NT2/D1 (cell line): ENCODE measurements around the gene IPCEF1.

Experiments used
- DNase-seq: peaks from one replicate; pipeline ENCODE4 v3.0.0-alpha.2; 2011; ENCODE audit warnings: low read depth, low spot score
- H3K27me3 ChIP-seq: 2 replicates; pipeline ENCODE4 v1.6.0; 2011; ENCODE audit warnings: mild to moderate bottlenecking; ENCODE audit not compliant: insufficient read length, insufficient read depth
- H3K36me3 ChIP-seq: 2 replicates; pipeline ENCODE4 v1.6.1; 2011; ENCODE audit warnings: mild to moderate bottlenecking, low read length, mixed read lengths; ENCODE audit not compliant: insufficient read depth, insufficient read length
- H3K4me1 ChIP-seq: 2 replicates; pipeline ENCODE4 v1.5.1; 2011; ENCODE audit not compliant: insufficient read depth, insufficient read length
- H3K4me3 ChIP-seq: 2 replicates; pipeline ENCODE4 v1.5.1; 2011; ENCODE audit warnings: low read depth; ENCODE audit not compliant: insufficient read length
- H3K9ac ChIP-seq: 2 replicates; pipeline ENCODE4 v1.6.0; 2011; ENCODE audit warnings: low read depth; ENCODE audit not compliant: insufficient read length
- H3K9me3 ChIP-seq: 2 replicates; pipeline ENCODE4 v1.5.1; 2011; ENCODE audit warnings: mild to moderate bottlenecking, low read length; ENCODE audit not compliant: insufficient read depth
- SUZ12 ChIP-seq: IDR thresholded peaks from 2 replicates; pipeline ENCODE4 v1.6.1; 2011; ENCODE audit not compliant: insufficient read length, insufficient read depth; ENCODE audit errors: extremely low read depth
- YY1 ChIP-seq: IDR thresholded peaks from 2 replicates; pipeline ENCODE4 v1.6.1; 2011; ENCODE audit not compliant: insufficient read length, insufficient read depth
- ZNF274 ChIP-seq: IDR thresholded peaks from 2 replicates; pipeline ENCODE4 v1.6.1; 2011; ENCODE audit warnings: mild to moderate bottlenecking, low read depth, low read length

The IPCEF1 gene

DNA sequence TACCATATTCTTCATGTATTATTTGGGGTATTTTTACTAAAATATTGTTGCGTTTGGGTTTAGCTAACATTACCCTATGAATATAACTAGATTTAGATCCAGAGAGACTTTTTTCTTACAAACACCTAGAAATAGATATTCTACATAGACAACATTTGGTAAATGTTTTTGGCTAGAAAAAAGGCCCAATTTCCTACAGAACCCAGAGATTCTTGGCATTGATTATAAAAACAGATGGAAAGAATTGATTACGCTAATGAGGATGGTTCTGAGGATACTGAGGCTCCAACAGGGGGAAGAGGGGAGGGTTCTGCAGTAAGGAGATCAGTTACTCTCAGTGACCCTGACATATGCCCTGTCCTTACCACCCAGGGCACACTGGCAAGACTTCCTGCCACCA is 123.2 kb downstream of the IPCEF1 start:
- H3K36me3 ChIP-seq, result no peaks in the 10 kb centered on the region
- no peaks in the 10 kb centered on the region for H3K27me3 ChIP-seq
- no peak overlapping the region for H3K9ac ChIP-seq
- TF ChIP-seq YY1 (no peak), SUZ12 (no peak), ZNF274 (no peak)
- H3K4me1 ChIP-seq, result no peaks in the 10 kb centered on the region
- no peak overlapping the region for H3K4me3 ChIP-seq
- no peak for DNase-seq
- no peaks in the 10 kb centered on the region for H3K9me3 ChIP-seq

DNA sequence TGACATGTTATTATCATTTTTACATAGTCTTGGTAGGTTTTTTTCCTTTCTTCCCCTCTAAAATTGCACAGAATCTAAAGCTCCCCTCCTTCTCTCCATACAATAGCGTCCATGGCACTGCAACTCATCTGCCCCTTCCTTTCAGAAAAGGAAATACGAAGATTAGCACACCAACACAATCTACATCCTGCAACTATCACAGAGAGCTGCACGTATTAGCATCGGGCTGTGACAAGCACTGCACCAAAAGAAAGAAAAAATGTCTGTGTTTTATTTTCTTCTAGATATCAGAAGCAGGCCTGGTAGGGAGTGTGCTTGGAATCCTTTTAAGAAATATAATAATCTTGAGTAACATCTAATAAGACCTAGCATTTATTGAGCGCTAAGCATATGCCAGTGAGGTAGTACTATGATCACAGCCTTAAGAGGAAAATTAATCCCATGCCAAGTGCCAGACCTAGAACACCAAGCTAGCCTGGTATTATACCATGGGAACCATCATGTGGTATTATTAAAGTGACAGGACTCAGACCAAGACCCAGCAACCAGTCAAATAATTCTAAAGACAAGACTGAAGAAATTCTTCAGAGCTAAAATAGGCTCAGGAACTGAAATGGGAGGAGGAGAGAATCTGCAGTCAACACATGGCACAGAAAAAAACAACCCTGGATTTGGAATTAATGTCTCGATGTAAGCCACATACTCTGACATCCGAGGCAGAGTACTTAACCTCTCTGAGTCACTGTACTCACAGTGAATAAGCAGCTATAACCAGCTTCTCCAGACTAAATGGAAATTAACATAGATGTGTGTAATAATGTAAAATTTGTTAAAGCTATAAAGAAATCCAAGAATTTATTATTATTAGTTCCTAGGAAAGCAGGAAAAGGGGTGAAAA is 124.3 kb downstream of the IPCEF1 start:
- Histone ChIP-seq H3K9me3 (no peaks in the 10 kb centered on the region), H3K27me3 (no peaks in the 10 kb centered on the region), H3K4me1 (no peaks in the 10 kb centered on the region), H3K9ac (no peak overlapping the region), H3K4me3 (no peak overlapping the region), H3K36me3 (no peaks in the 10 kb centered on the region)
- DNase-seq, result no peak
- no peak for TF ChIP-seq ZNF274
- TF ChIP-seq SUZ12, result no peak
- no peak for TF ChIP-seq YY1

DNA sequence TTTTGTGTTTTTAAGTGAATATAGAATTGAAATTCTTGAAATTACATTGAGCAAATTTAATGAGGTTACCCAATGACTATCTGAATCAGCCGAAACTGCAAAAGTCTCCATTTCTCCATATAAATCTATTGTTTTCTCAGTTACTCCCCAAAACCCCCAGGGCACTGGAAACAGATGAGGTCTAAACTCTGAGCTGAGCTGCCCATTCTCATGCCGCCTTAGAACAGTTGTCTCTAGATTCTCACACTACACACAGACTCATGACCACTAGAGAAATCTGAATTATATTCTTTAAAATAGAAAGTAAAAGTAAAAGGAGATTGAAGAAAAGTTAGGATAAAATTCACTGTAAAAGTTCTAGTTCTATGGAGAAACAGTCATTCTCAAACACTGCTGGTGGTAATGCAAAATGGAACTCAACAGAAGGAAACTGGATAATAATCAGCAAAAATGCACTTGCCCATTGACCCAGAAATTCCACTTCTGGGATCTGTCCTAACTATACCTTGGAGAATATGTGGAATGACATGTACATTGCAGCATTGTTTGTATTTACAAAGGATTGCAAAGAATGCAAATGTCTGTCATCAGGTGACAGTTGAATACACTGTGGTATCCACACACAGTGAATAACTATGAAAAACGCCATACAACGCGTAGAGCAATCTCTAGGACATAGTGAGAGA is 125.5 kb downstream of the IPCEF1 start:
- no peak overlapping the region for H3K4me3 ChIP-seq
- no peak for DNase-seq

DNA sequence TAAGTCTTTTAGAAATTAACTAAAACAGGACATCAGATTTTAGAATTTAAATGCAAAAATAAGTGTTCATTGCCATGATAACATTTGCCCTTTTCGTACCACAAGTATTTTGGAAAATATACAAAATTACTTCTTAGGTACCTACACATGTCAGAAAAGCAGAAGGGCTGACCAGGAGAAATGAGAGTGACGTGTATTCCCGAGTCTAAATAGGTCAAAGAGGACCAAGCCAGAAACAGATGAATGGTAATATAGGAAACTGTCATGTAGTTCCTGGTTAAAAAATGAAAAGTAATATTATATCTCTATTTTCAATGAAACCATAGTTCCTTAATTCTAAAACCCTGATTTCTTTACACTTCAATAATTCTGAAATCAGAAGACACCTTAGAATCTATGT is 126.2 kb downstream of the IPCEF1 start:
- Histone ChIP-seq H3K9me3 (no peaks in the 10 kb centered on the region), H3K4me3 (no peak overlapping the region), H3K36me3 (no peaks in the 10 kb centered on the region), H3K27me3 (no peaks in the 10 kb centered on the region), H3K9ac (no peak overlapping the region), H3K4me1 (no peaks in the 10 kb centered on the region)
- no peak for DNase-seq
- TF ChIP-seq YY1, result no peak
- TF ChIP-seq SUZ12, result no peak
- no peak for TF ChIP-seq ZNF274

More for the DNA sequence above, 125.5 kb downstream of the IPCEF1 start:
- H3K9me3 ChIP-seq, result no peaks in the 10 kb centered on the region
- no peaks in the 10 kb centered on the region for H3K36me3 ChIP-seq
- no peak overlapping the region for H3K9ac ChIP-seq
- no peaks in the 10 kb centered on the region for H3K27me3 ChIP-seq
- TF ChIP-seq YY1 (no peak), SUZ12 (no peak), ZNF274 (no peak)
- no peaks in the 10 kb centered on the region for H3K4me1 ChIP-seq

DNA sequence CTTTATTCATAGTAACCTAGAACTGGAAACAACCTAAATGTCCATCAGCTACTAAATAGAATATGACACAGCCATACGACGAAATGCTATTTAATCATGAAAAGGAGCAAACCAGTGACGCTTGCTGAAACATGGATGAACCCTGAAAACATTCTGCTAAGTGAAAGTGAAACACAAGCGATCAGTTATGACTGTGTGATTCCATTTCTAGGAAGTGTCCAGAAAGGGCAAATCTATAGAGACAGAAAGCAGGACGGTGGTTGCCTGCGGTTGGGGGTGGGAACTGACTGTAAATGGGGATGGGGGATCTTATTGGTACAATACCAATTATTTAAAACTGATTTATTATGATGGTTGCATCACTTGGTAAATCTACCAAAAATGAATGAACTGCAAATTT is 126.8 kb downstream of the IPCEF1 start:
- TF ChIP-seq ZNF274, result no peak
- TF ChIP-seq SUZ12, result no peak
- no peak for TF ChIP-seq YY1
- H3K9ac ChIP-seq, result no peak overlapping the region
- no peak for DNase-seq
- no peaks in the 10 kb centered on the region for H3K9me3 ChIP-seq
- no peaks in the 10 kb centered on the region for H3K27me3 ChIP-seq
- no peaks in the 10 kb centered on the region for H3K4me1 ChIP-seq
- no peak overlapping the region for H3K4me3 ChIP-seq
- H3K36me3 ChIP-seq, result no peaks in the 10 kb centered on the region

DNA sequence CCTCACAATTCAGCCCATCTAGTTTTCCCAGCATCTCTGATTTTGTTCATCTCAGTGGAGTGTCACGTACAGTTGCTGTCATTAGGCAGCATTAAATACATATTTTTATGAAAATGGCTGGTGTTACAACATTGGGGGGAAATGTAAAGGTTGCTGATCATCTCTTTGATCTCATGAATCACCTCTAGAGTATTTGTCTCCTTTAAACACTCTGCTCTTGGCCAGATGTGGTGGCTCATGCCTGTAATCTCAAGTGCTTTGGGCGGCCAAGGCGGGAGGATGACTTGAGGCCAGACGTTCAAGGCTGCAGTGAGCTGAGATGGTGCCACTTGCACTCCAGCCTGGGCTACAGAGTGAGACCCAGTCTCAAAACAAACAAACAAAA is 128.1 kb downstream of the IPCEF1 start:
- no peaks in the 10 kb centered on the region for H3K27me3 ChIP-seq
- no peak overlapping the region for H3K9ac ChIP-seq
- H3K4me1 ChIP-seq, result no peaks in the 10 kb centered on the region
- no peaks in the 10 kb centered on the region for H3K36me3 ChIP-seq
- no peak overlapping the region for H3K4me3 ChIP-seq
- TF ChIP-seq YY1 (no peak), ZNF274 (no peak), SUZ12 (no peak)
- no peaks in the 10 kb centered on the region for H3K9me3 ChIP-seq
- DNase-seq, result no peak

DNA sequence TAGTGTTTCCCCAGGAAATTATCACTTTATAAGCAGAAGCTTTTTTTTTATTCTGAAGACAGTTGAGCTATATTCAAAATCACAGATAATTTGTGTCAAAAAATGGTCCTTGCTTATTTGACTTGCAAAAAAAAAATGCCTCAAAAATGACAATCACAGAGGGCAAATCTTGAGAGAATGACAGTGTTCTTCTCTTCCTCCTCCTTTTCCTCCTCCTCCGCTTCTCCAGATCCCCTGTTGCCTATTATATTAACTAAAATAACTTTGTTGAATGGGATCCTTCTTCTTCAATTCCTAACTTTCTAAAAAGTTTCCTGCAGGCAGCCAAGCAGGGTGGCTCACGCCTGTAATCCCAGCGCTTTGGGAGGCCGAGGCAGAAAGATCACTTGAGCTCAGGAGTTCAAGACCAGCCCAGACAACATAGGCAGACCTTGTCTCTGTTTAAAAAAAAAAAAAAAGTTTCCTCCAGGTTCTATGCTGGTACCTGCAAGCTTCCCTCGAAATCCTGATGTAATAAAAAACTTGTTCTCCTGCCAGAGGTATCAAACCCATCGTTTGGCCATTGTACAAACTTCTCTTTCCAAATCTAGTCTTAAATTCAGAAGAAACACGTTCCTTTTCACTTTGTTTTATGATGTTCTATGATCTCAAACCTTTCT is 128.6 kb downstream of the IPCEF1 start:
- DNase-seq, result no peak
- H3K36me3 ChIP-seq, result no peaks in the 10 kb centered on the region
- H3K27me3 ChIP-seq, result no peaks in the 10 kb centered on the region
- no peak overlapping the region for H3K9ac ChIP-seq
- no peaks in the 10 kb centered on the region for H3K4me1 ChIP-seq
- no peaks in the 10 kb centered on the region for H3K9me3 ChIP-seq
- no peak overlapping the region for H3K4me3 ChIP-seq
- no peak for TF ChIP-seq SUZ12
